ENCODE data around the gene HIPK2.
"Not testable (repeated sequence)": the region's sequence is repeated elsewhere in the genome, so short reads cannot be mapped to it uniquely, and the experiment has no call there.

The HIPK2 gene

GRCh38 chr7:139673762-139674161 lies 104.0 kb downstream of the HIPK2 start:
- no peak for DNase-seq (ENCODE audit: low read depth in 2 of 2)

GRCh38 chr7:139673230-139673629 lies 104.6 kb downstream of the HIPK2 start:
- DNase-seq (ENCODE audit: low read depth in 2 of 2), result peak; percentile 38 to 49

DNA sequence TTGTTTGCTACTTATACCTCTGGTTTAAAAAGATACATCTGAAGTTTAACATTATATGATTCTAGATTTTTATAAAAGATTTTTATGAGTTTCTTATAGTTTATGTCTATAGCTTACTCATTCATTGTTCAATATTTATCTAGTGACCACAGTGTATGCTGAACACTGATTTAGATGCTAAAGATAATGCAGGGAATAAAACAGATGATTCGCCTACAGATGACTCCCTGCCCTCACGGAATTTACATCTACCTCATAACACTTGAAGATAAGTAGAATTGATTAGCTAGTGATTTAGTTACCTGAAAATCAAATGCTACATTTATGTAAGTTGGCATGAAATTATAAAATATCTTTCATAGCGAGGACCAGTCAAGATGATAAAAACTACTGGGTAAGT lies 105.8 kb downstream of the HIPK2 start:
- DNase-seq (ENCODE audit: low read depth in 2 of 2), result no peak

DNA sequence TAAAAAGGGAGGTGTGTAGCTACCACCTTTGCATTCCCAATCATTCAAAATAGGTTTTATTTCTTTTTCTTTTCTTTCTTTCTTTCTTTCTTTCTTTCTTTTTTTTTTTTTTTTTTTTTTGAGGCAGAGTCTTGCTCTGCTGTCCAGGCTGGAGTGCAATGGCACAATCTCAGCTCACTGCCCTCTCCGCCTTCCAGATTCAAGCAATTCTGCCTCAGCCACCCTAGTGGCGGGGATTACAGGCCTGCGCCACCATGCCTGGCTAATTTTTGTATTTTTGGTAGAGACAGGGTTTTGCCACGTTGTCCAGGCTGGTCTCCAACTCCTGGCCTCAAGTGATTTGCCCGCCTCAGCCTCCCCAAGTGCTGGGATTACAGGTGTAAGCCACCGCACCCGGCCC lies 107.1 kb downstream of the HIPK2 start:
- DNase-seq (ENCODE audit: low read depth in 2 of 2), result not testable (repeated sequence)

DNA sequence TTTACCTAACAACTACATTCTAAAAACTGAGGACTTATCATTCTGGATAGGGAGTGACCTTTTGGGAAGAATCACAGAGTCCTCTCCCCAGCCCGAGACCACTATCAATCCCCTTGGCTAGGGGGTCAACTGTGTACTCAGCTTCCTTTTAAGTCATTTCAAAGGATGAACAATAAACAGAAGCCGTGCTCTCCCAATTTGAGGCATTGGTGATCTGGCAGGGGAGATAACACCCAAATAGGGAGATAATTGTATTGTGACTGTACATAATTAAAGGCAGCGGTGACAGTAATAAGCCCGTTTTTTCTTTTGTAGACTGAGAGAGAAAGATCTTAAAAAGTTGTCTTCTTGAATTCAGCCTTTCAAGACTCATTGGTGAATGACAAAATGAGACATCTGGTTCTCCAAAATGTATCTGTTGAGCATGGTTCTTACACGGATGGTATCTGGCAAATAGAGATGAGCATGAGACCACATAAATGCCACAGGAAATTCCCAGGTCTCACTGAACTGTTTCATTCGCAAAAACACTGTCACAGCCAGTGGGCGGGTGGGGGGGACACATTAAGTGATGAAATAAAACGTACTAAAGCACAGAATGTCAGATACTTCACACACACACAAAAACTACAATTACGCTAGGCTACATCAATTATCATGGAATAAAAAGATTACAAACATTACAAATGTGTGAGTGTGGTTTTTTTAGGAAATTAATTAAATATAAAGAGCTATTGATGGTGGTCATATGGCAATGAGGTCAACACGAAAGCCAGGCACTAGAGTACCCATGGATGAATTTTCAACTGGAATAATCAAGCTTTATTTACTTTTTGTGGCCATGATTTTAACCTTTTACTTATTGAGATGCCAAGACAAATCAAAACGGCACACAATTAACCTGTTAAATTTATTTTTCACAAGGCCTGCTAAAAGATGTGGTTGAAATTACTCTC lies 108.4 kb downstream of the HIPK2 start:
- no peak for DNase-seq (ENCODE audit: low read depth in 2 of 2)

DNA sequence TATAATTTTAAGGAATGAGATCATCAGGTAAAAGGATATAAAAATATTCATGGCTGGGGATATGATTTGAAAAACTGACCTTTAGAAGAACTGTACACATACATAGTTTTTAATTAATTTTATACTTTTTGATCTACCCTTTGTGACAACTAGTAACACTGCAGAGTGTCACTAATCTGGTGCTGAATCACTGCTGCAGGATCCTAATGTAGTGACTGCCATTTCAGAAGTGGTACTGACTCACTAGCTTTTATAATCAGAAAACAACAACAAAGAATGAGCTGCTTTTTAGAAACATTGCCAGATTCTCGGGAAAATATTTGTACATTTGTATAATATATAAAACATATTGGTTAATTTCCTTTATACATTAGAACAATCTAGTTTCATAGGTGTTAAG lies 110.4 kb downstream of the HIPK2 start:
- no peak for DNase-seq (ENCODE audit: low read depth in 2 of 2)

GRCh38 chr7:139666501-139666900 lies 111.3 kb downstream of the HIPK2 start:
- no peak for DNase-seq (ENCODE audit: low read depth in 2 of 2)

GRCh38 chr7:139664434-139664833 lies 113.4 kb downstream of the HIPK2 start:
- DNase-seq (ENCODE audit: low read depth in 2 of 2), result no peak

GRCh38 chr7:139663608-139664177 lies 114.1 kb downstream of the HIPK2 start:
- no peak for DNase-seq (ENCODE audit: low read depth in 2 of 2)

DNA sequence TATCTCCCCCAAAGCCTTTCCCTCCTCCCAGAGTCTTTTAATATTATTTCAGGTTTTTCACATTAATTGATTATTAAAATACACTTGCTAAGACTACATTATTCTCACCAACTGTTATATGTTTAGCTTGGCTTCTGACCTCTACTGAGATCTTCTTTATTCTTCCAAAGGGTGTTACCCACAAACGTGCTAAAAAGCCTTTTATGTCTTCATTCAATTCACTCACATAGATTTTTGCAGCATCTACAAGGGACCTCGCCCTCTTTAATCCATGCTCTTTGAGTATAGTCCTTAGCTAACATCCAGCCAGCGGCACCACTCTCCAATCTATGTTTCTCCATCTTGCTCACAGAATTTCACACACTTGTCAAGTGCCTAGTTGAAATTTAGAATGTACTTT lies 115.9 kb downstream of the HIPK2 start:
- DNase-seq (ENCODE audit: low read depth in 2 of 2), result no peak

- DNase-seq (ENCODE audit: low read depth in 2 of 2), result no peak
Measured at GRCh38 chr7:139661043-139661440, 116.8 kb downstream of the HIPK2 start.

- DNase-seq (ENCODE audit: low read depth in 2 of 2), result no peak
Measured at GRCh38 chr7:139660317-139661042, 117.3 kb downstream of the HIPK2 start.

DNA sequence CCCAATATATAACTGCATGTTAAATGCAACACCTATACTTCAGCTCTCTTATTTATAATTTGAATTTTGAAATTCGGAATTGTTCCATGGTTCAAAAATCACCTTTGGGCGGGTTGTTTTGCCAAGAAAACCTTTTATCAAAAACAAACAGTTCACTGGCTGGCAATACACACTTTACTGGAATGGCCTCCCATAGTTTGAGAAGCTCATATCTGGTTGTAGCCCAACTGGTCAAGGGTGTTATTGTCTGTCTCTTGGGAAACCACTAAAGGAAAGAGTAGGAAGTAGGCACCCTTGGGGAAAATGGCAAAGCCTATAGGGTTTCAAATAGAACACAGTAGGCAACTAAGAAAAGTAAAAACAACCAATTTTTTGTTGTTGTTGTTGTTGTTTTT lies 117.9 kb downstream of the HIPK2 start:
- DNase-seq (ENCODE audit: low read depth in 2 of 2), result no peak

GRCh38 chr7:139658908-139659675 lies 118.7 kb downstream of the HIPK2 start:
- DNase-seq (ENCODE audit: low read depth in 2 of 2), result no peak

DNA sequence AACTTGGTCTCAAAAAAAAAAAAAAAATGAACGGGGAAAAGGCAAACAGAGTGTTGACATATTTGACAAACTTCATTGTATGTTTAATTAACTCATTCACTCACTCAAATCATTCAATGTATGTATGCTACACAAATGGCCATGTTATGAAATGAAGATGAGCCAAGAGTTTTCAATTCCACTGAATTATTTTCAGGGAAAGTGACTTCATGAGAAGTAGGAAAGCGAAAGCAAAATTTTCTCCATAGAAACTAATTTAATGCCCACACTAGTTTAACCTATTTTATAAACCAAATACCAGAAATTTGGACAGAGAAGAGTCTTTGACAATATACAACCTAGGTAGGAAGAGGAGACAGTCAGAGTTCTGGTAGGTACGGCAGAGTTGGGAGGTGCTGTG lies 119.5 kb downstream of the HIPK2 start:
- DNase-seq (ENCODE audit: low read depth in 2 of 2), result no peak

DNA sequence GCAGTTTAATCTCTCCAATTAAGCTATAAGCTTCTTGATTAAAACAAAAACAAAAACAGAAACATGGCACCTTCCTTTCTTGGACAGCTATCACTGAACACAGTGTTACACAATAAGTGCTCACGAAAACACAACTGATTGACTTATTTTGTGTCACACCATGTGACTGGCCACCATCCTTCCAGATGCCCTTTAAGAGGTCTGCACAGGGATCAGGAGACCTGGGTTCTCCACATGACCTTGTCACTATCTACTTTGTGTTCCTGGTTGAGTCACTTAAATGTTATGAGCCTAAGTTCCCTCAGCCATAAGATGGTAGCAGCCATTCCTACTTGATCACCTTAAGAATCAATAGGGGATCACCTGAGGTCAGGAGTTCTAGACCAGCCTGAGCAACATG lies 120.1 kb downstream of the HIPK2 start:
- DNase-seq (ENCODE audit: low read depth in 2 of 2), result no peak

- no peak for DNase-seq (ENCODE audit: low read depth in 2 of 2)
Measured at GRCh38 chr7:139656387-139656786, 121.4 kb downstream of the HIPK2 start.

DNA sequence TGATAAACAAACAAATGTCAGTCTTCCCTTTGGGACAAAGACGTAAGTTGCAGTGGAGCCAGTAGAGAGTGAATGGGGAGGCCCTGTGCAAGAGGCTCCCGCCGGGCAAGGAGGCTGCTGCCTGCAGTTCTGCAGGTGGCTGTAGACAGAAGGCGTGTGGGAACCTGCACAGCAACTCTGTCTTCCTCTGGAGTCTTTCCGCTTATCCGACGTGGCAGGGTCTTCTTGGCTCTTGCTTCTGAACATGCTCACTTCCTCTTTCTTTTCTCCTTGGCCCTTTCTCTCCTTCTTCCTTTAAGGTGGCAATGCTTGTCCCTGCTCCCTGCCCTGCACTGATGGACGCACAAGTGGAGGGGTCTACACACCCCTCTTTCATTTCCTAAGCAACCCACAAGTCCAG lies 122.5 kb downstream of the HIPK2 start:
- no peak for DNase-seq (ENCODE audit: low read depth in 2 of 2)

- no peak for DNase-seq (ENCODE audit: low read depth in 2 of 2)
Measured at GRCh38 chr7:139654276-139655181, 123.3 kb downstream of the HIPK2 start.

DNA sequence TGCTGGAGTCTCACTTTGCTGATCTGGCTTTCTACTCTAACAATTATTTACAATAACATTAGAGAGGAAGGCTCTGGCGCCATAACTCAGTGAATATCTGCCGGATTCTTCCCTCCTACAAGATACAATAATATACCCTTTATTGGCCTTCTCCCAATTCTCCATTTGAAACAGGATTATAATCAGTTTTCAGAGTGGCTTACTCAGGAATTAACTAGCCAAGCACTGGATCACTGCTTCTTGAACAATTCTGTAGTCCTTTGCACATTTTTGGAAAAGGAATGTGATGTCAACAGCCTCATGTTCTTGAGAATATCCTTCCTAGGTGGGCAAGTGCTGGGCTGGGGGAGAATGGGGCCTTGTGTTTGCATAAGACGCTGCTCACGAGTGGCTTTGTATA lies 125.9 kb downstream of the HIPK2 start:
- no peak for DNase-seq (ENCODE audit: low read depth in 2 of 2)

GRCh38 chr7:139651308-139651707 lies 126.5 kb downstream of the HIPK2 start:
- DNase-seq (ENCODE audit: low read depth in 2 of 2), result no peak
